GM04504 (cell line): ENCODE data around the gene DPP7.

ENCODE experiments used
- DNase-seq: peaks from one replicate; pipeline ENCODE4 v3.0.0-alpha.2; 2012; ENCODE audit warnings: low read depth

Gene DPP7

GRCh38 chr9:137114613-137115393 is at the start of gene DPP7:
TSS of gene DPP7 (minus strand) at chr9:137114733. CDS start at chr9:137114713, 20 bp downstream.
- no peak for DNase-seq

- DNase-seq = no peak
These were observed 49.3 kb upstream of the DPP7 start for GRCh38 chr9:137163805-137164204.

- no peak for DNase-seq
These were observed 48.8 kb upstream of the DPP7 start for GRCh38 chr9:137163365-137163715.

GRCh38 chr9:137162505-137163364 is 48.2 kb upstream of the DPP7 start:
- no peak for DNase-seq

- no peak for DNase-seq
These were observed 47.3 kb upstream of the DPP7 start for GRCh38 chr9:137161558-137162486.

- no peak for DNase-seq
These were observed 46.4 kb upstream of the DPP7 start for GRCh38 chr9:137160716-137161557.

GRCh38 chr9:137160054-137160425 is 45.5 kb upstream of the DPP7 start:
- no peak for DNase-seq

- DNase-seq = no peak
These were observed 44.8 kb upstream of the DPP7 start for GRCh38 chr9:137159105-137160053.

GRCh38 chr9:137158625-137159024 is 44.1 kb upstream of the DPP7 start:
- no peak for DNase-seq

GRCh38 chr9:137157618-137158415 is 43.3 kb upstream of the DPP7 start:
- DNase-seq = no peak

GRCh38 chr9:137156567-137157375 is 42.2 kb upstream of the DPP7 start:
- no peak for DNase-seq

- no peak for DNase-seq
These were observed 38.4 kb upstream of the DPP7 start for GRCh38 chr9:137152844-137153405.

GRCh38 chr9:137150617-137151457 is 36.3 kb upstream of the DPP7 start:
- no peak for DNase-seq

- no peak for DNase-seq
These were observed 35.5 kb upstream of the DPP7 start for GRCh38 chr9:137149942-137150616.

- no peak for DNase-seq
These were observed 34.8 kb upstream of the DPP7 start for GRCh38 chr9:137149363-137149762.

GRCh38 chr9:137148661-137149060 is 34.1 kb upstream of the DPP7 start:
- no peak for DNase-seq

GRCh38 chr9:137148242-137148641 is 33.7 kb upstream of the DPP7 start:
- DNase-seq = no peak
